Naive thymus-derived CD4-positive, alpha-beta T cell (primary cell): ENCODE data around the gene ZNF74. TPM values are rescaled to one million over a fixed set of nuclear protein-coding genes. Genes with fewer than 3 reads are reported as not detected.

Source experiments
- ATAC-seq: fragments of 150-1000 bp; cut with Tn5 transposase; 2 replicates; pipeline ENCODE4 v1.10.0; 2021; ENCODE audit warnings: mild to moderate bottlenecking, moderate library complexity
- CTCF ChIA-PET: fragments of 350-600 bp; sonication (Branson Sonifier 250); formaldehyde crosslinking; loops from one replicate; lab custom pipeline; 2021; ENCODE audit warnings: antibody characterized with exemption; lab: Charles Lee
- POLR2A ChIA-PET: fragments of 350-600 bp; sonication (Branson Sonifier 250); formaldehyde crosslinking; loops from one replicate; lab custom pipeline; 2021; ENCODE audit warnings: antibody characterized with exemption, inconsistent platforms; lab: Charles Lee
- DNase-seq, 9 donors: peaks; one replicate each; pipeline versions ENCODE4 v3.0.0 to v3.0.0-alpha.2; 2020 to 2022; ENCODE audit warnings: mixed read lengths in 1 of 9
- H3K27ac ChIP-seq: one replicate; pipeline ENCODE4 v1.7.0; 2013; ENCODE audit warnings: mild to moderate bottlenecking, low read depth, low read length, moderate library complexity
- H3K27me3 ChIP-seq, 2 donors: one replicate each; pipeline ENCODE4 v1.7.0; 2013; ENCODE audit warnings: low read length in 2 of 2, mild to moderate bottlenecking in 2 of 2, moderate library complexity in 2 of 2; ENCODE audit not compliant: control insufficient read depth in 2 of 2, insufficient read depth in 2 of 2
- H3K36me3 ChIP-seq, 3 experiments: 1 replicate in 2 of 3; 2 replicates in 1 of 3; pipeline ENCODE4 v1.7.0; 2013; ENCODE audit warnings: low read length in 3 of 3, mild to moderate bottlenecking in 3 of 3, moderate library complexity in 1 of 3; ENCODE audit not compliant: insufficient read depth in 3 of 3, control insufficient read depth in 2 of 3
- H3K4me1 ChIP-seq, 2 donors: one replicate each; pipeline ENCODE4 v1.7.0; 2013; ENCODE audit warnings: low read length in 2 of 2, mild to moderate bottlenecking in 2 of 2, moderate library complexity in 1 of 2; ENCODE audit not compliant: control insufficient read depth in 2 of 2, insufficient read depth in 2 of 2
- H3K4me3 ChIP-seq: 2 replicates; pipeline ENCODE4 v1.7.0; 2013; ENCODE audit warnings: mild to moderate bottlenecking, low read length
- H3K9me3 ChIP-seq, 3 experiments: 1 replicate in 2 of 3; 2 replicates in 1 of 3; pipeline ENCODE4 v1.7.0; 2013; ENCODE audit warnings: low read length in 3 of 3; ENCODE audit not compliant: control insufficient read depth in 2 of 3
- H3K27ac Mint-ChIP-seq, 9 donors: one replicate each; pipeline ENCODE4 v1.8.0; 2020 to 2022; ENCODE audit warnings: mixed read lengths in 9 of 9, mild to moderate bottlenecking in 8 of 9, moderate library complexity in 5 of 9, inconsistent platforms in 2 of 9
- H3K27me3 Mint-ChIP-seq, 5 donors: one replicate each; pipeline ENCODE4 v1.8.0; 2021 to 2022; ENCODE audit warnings: mixed read lengths in 5 of 5, mild to moderate bottlenecking in 1 of 5
- H3K36me3 Mint-ChIP-seq, 5 donors: one replicate each; pipeline ENCODE4 v1.8.0; 2020 to 2022; ENCODE audit warnings: mixed read lengths in 5 of 5, mild to moderate bottlenecking in 3 of 5, inconsistent platforms in 1 of 5
- H3K4me1 Mint-ChIP-seq, 7 donors: one replicate each; pipeline ENCODE4 v1.8.0; 2020 to 2022; ENCODE audit warnings: mixed read lengths in 7 of 7, mild to moderate bottlenecking in 3 of 7, inconsistent platforms in 1 of 7
- H3K4me3 Mint-ChIP-seq, 10 donors: one replicate each; pipeline ENCODE4 v1.8.0; 2020 to 2022; ENCODE audit warnings: mild to moderate bottlenecking in 10 of 10, mixed read lengths in 10 of 10, moderate library complexity in 6 of 10, inconsistent platforms in 2 of 10
- H3K9me3 Mint-ChIP-seq, 11 donors: one replicate each; pipeline ENCODE4 v1.8.0; 2020 to 2022; ENCODE audit warnings: mixed read lengths in 11 of 11, mild to moderate bottlenecking in 4 of 11, inconsistent platforms in 1 of 11, moderate library complexity in 1 of 11
- intact Hi-C, 2 donors: fragments of 100-400 bp; cut with micrococcal nuclease; formaldehyde crosslinking; loops; one replicate each; pipeline ENCODE4 v1.15.1; 2023
- polyA plus RNA-seq, 2 donors: library from polyadenylated mRNA; unstranded; fragments of 300-500 nt; fragmentation: Illumina TruSeq; gene quantifications; one replicate each; pipeline ENCODE4 v1.2.3, GENCODE V29; 2021
- total RNA-seq, 6 experiments: library from RNA in 5 of 6; stranded (reverse) in 5 of 6; gene quantifications; 1 replicate in 5 of 6; 2 replicates in 1 of 6; pipeline ENCODE4 v1.2.3 and lab custom pipeline; 2021 to 2026

The ZNF74 gene
- total and polyA plus RNA-seq, 7 experiments from 2014 or later, result 5.3 to 18.2 (median 12.9) TPM

DNA sequence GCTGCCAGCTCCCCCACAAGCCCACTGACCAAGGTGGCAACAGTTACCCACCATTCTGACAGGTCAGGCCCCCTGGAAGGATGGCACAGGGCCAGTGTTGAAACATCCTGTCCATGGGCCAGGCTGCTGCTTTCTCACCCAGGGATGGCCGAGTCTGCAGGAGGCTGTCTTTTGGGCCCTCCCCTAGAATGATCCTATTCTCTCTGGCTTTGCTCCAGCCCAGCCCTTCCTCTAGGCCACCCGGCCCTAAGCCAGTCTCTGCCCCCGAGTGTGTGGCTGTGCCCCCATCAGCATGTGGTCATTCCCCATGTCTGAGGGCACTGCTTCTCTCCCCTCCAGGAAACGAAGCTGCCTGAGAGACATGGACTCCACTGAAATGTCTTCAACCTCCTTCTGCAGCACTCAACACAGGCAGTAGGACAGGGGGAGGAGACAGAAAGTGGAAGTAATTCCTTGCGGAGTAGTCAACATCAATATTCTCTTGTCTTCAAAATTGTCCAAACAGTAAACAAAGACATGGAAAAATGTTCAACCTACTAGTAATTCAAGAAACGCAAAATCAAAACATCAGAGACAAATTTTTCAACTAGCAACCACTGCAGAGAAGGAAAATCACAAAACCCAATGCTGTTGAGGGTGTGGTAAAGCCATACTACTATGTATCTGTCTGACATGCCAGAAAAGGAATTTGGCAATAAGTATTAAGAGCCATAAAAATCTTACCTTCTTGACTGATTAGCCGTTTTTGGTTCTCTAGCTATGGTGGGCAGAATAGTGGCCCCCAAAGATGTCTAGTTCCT, 48.7 kb downstream of the ZNF74 start:
- no peak overlapping the region for H3K27ac Mint-ChIP-seq
- POLR2A ChIA-PET, result interaction anchor here (1.8 kb wide), 1 partner anchor 49 kb away, joined by 4 read pairs; the partner anchor contains the start of gene ZNF74
- Histone ChIP-seq H3K36me3 (peaks cover 0 to 56% (median 0%) of the 10 kb centered on the region in 3 experiments), H3K4me3 (no peak overlapping the region), H3K27ac (no peak overlapping the region), H3K9me3 (no peaks in the 10 kb centered on the region), H3K4me1 (no peaks in the 10 kb centered on the region), H3K27me3 (peaks cover 0 to 5% of the 10 kb centered on the region in 2 donors)
- intact Hi-C loops, result no loop called here
- H3K4me3 Mint-ChIP-seq, result no peak overlapping the region
- H3K9me3 Mint-ChIP-seq, result no peaks in the 10 kb centered on the region
- H3K4me1 Mint-ChIP-seq, result peaks cover 0 to 5% (median 0%) of the 10 kb centered on the region in 7 donors
- H3K27me3 Mint-ChIP-seq, result peaks cover 0 to 17% (median 4%) of the 10 kb centered on the region in 5 donors
- DNase-seq (no peak), ATAC-seq (no peak)
- H3K36me3 Mint-ChIP-seq, result peaks cover 0 to 43% (median 22%) of the 10 kb centered on the region in 5 donors
- CTCF ChIA-PET, result no interaction called here

DNA sequence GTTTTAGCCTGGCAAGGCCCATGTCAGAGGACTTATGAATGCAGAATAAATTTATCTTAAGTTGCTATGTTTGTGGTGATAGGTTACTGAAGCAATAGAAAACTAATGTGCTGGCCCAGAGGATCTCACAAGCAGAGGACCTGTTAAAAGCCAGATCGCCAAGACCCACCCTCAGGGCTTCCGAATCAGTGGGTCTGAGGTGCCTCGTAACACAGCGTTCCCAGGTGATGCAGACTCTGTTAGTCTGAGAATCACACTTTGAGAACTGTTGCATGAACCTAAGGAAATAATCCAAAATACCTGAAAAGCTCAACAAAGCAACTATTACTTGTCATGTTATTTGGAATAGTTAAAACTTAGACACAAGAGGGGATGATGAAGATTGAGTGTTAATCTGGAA, 50.4 kb downstream of the ZNF74 start:
- intact Hi-C loops, result no loop called here
- H3K4me3 ChIP-seq, result no peak overlapping the region
- CTCF ChIA-PET, result no interaction called here
- peaks cover 0 to 3% (median 0%) of the 10 kb centered on the region in 5 donors for H3K27me3 Mint-ChIP-seq
- no peak overlapping the region for H3K4me3 Mint-ChIP-seq
- H3K36me3 Mint-ChIP-seq, result peaks cover 0 to 43% (median 22%) of the 10 kb centered on the region in 5 donors
- H3K9me3 Mint-ChIP-seq, result no peaks in the 10 kb centered on the region
- no peaks in the 10 kb centered on the region for H3K27me3 ChIP-seq
- H3K27ac Mint-ChIP-seq, result no peak overlapping the region
- ATAC-seq (no peak), DNase-seq (no peak)
- no peak overlapping the region for H3K27ac ChIP-seq
- no peaks in the 10 kb centered on the region for H3K9me3 ChIP-seq
- H3K4me1 Mint-ChIP-seq, result peaks cover 0 to 1% (median 0%) of the 10 kb centered on the region in 7 donors
- POLR2A ChIA-PET, result interaction anchor here (0.6 to 1.0 kb wide), 3 partner anchors 12 to 147 kb away, joined by 3 to 4 read pairs (median 3); no protein-coding TSS in a partner anchor
- peaks cover 0 to 56% (median 0%) of the 10 kb centered on the region in 3 experiments for H3K36me3 ChIP-seq
- no peaks in the 10 kb centered on the region for H3K4me1 ChIP-seq

GRCh38 chr22:20446383-20446970, 52.5 kb downstream of the ZNF74 start:
- Mint-ChIP-seq H3K9me3 (no peaks in the 10 kb centered on the region), H3K36me3 (peaks cover 0 to 49% (median 32%) of the 10 kb centered on the region in 5 donors), H3K4me3 (no peak overlapping the region), H3K27ac (no peak overlapping the region), H3K27me3 (no peaks in the 10 kb centered on the region), H3K4me1 (no peaks in the 10 kb centered on the region)
- ChIA-PET CTCF (no interaction called here), POLR2A (interaction anchor here (0.6 kb wide), 1 partner anchor 9 kb away, joined by 3 read pairs; no protein-coding TSS in a partner anchor)
- H3K27ac ChIP-seq, result no peak overlapping the region
- H3K9me3 ChIP-seq, result no peaks in the 10 kb centered on the region
- ATAC-seq, result no peak
- no peak for DNase-seq
- no peak overlapping the region for H3K4me3 ChIP-seq
- no peaks in the 10 kb centered on the region for H3K4me1 ChIP-seq
- H3K27me3 ChIP-seq, result no peaks in the 10 kb centered on the region
- intact Hi-C loops, result no loop called here
- H3K36me3 ChIP-seq, result peaks cover 0 to 48% (median 0%) of the 10 kb centered on the region in 3 experiments

DNA sequence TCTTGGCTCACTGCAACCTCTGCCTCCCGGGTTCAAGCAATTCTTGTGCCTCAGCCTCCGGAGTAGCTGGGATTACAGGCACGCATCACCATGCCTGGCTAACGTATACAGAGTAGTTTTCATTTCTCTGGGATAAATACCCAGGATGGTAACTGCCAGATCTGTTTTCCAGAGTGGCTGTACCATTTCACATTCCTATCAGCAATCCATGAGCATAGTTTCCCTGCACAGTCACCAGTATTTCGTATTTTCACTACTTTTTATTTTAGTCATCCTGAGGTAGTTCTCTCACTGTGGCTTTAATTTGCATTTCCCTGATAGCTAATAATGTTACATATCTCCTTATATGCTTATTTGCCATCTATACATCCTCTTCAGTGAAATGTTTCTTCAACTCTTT, 54.7 kb downstream of the ZNF74 start:
- intact Hi-C loops, result no loop called here
- H3K9me3 ChIP-seq, result no peaks in the 10 kb centered on the region
- DNase-seq (no peak), ATAC-seq (no peak)
- H3K27me3 ChIP-seq, result no peaks in the 10 kb centered on the region
- H3K4me1 ChIP-seq, result no peaks in the 10 kb centered on the region
- Mint-ChIP-seq H3K4me3 (no peak overlapping the region), H3K27ac (no peak overlapping the region), H3K9me3 (no peaks in the 10 kb centered on the region), H3K27me3 (no peaks in the 10 kb centered on the region), H3K36me3 (peaks cover 0 to 43% (median 34%) of the 10 kb centered on the region in 5 donors), H3K4me1 (no peaks in the 10 kb centered on the region)
- H3K36me3 ChIP-seq, result peaks cover 0 to 42% (median 0%) of the 10 kb centered on the region in 3 experiments
- ChIA-PET CTCF (interaction anchor here (0.7 kb wide), 1 partner anchor 543 kb away, joined by 4 read pairs; no protein-coding TSS in a partner anchor), POLR2A (interaction anchor here (0.7 kb wide), 2 partner anchors 16 to 23 kb away, joined by 3 read pairs; no protein-coding TSS in a partner anchor)
- no peak overlapping the region for H3K27ac ChIP-seq
- H3K4me3 ChIP-seq, result no peak overlapping the region

DNA sequence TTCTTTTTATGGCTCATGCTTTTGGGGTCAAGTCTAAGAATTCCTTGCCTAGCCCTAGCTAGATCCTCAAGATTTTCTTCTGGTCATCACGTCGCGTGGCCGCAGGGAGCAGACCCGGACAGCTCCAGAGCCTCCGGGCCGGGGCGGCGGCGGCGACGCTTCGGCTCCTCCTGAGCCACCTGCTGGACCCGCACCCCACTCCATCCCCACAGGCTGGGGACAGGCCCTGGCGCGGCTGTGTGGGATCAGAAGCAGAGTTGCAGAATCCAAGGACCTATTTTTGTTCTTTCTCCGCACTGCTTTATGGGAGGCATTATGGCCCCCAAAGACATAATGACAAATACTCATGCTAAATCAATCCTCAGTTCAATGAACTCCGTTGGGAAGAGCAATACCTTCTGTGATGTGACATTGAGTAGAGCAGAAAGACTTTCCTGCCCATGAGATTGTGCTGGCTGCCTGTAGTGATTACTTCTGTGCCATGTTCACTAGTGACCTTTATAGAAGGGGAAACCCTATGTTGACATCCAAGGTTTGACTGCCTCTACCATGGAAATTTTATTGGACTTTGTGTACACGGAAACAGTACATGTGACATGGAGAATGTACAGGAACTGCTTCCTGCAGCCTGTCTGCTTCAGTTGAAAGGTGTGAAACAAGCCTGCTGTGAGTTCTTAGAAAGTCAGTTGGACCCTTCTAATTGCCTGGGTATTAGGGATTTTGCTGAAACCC, 56.0 kb downstream of the ZNF74 start:
- intact Hi-C loops, result no loop called here
- Histone ChIP-seq H3K4me1 (no peaks in the 10 kb centered on the region), H3K4me3 (no peak overlapping the region), H3K27me3 (no peaks in the 10 kb centered on the region), H3K36me3 (peaks cover 0 to 30% (median 0%) of the 10 kb centered on the region in 3 experiments), H3K27ac (no peak overlapping the region), H3K9me3 (no peaks in the 10 kb centered on the region)
- ATAC-seq (no peak), DNase-seq (no peak)
- no peaks in the 10 kb centered on the region for H3K27me3 Mint-ChIP-seq
- peaks cover 0 to 2% (median 0%) of the 10 kb centered on the region in 11 donors for H3K9me3 Mint-ChIP-seq
- H3K4me1 Mint-ChIP-seq, result peaks cover 0 to under 1% (median 0%) of the 10 kb centered on the region in 7 donors
- peaks cover 0 to 37% (median 27%) of the 10 kb centered on the region in 5 donors for H3K36me3 Mint-ChIP-seq
- CTCF ChIA-PET, result interaction anchor here (0.6 to 1.5 kb wide), 3 partner anchors 12 to 37 kb away, joined by 4 read pairs; no protein-coding TSS in a partner anchor
- H3K27ac Mint-ChIP-seq, result no peak overlapping the region
- no peak overlapping the region for H3K4me3 Mint-ChIP-seq
- POLR2A ChIA-PET, result no interaction called here

GRCh38 chr22:20450551-20450906, 56.6 kb downstream of the ZNF74 start:
- no peaks in the 10 kb centered on the region for H3K27me3 Mint-ChIP-seq
- H3K4me1 ChIP-seq, result no peaks in the 10 kb centered on the region
- H3K4me1 Mint-ChIP-seq, result peaks cover 0 to 4% (median under 1%) of the 10 kb centered on the region in 7 donors
- intact Hi-C loops, result no loop called here
- DNase-seq, result no peak
- peaks cover 0 to 42% (median 27%) of the 10 kb centered on the region in 5 donors for H3K36me3 Mint-ChIP-seq
- ATAC-seq, result no peak
- no peaks in the 10 kb centered on the region for H3K9me3 ChIP-seq
- CTCF ChIA-PET, result interaction anchor here (1.5 kb wide), 1 partner anchor 32 kb away, joined by 4 read pairs; no protein-coding TSS in a partner anchor
- H3K9me3 Mint-ChIP-seq, result peaks cover 0 to 2% (median 0%) of the 10 kb centered on the region in 11 donors
- no peak overlapping the region for H3K4me3 Mint-ChIP-seq
- peaks cover 0 to 25% (median 0%) of the 10 kb centered on the region in 3 experiments for H3K36me3 ChIP-seq
- H3K27ac Mint-ChIP-seq, result no peak overlapping the region
- H3K27me3 ChIP-seq, result no peaks in the 10 kb centered on the region
- no peak overlapping the region for H3K4me3 ChIP-seq
- POLR2A ChIA-PET, result no interaction called here
- no peak overlapping the region for H3K27ac ChIP-seq
